H1 (cell line): ENCODE measurements around the gene ADD1. TPM values are rescaled to one million over a fixed set of nuclear protein-coding genes. Genes with fewer than 3 reads are reported as not detected.

Source experiments
- JUN ChIP-seq: IDR thresholded peaks from 2 replicates; pipeline ENCODE4 v1.6.1; 2011; ENCODE audit warnings: low read depth, mild to moderate bottlenecking, improper control_type of control experiment, low read length
- KDM4A ChIP-seq: IDR thresholded peaks from one replicate; pipeline ENCODE4 v1.7.1; 2012; ENCODE audit warnings: low read depth, mild to moderate bottlenecking, moderate library complexity, low read length, inconsistent platforms; ENCODE audit not compliant: severe bottlenecking
- NANOG ChIP-seq: IDR thresholded peaks from 2 replicates; pipeline ENCODE4 v1.6.1; 2011; ENCODE audit warnings: low read length, low read depth, mild to moderate bottlenecking, inconsistent platforms; ENCODE audit not compliant: insufficient read depth, poor library complexity, severe bottlenecking
- SUZ12 ChIP-seq: fragments of 200-600 bp; sonication (generic); IDR thresholded peaks from 2 replicates; pipeline ENCODE4 v1.6.1; 2012; ENCODE audit warnings: mild to moderate bottlenecking, inconsistent platforms, low read length, moderate library complexity, mixed read lengths
- polyA plus RNA-seq, 7 experiments: library from polyadenylated mRNA; depleted of rRNA in 3 of 7; stranded (reverse) in 5 of 7; unstranded in 2 of 7; fragments of >200 nt in 5 of 7; fragments of 200-250 nt in 2 of 7; gene quantifications; 1 replicate in 5 of 7; 2 replicates in 1 of 7; 4 replicates in 1 of 7; pipeline versions ENCODE4 v1.2.1 to v1.2.3, GENCODE V29; 2011 to 2013; ENCODE audit warnings: missing spikeins in 2 of 7, mixed read lengths in 2 of 7
- total RNA-seq: library from RNA; stranded (reverse); fragmentation: NEBNext Ultra II Directional; extraction: Animal tissue kit (Norgen Biotek cat#: 25700); gene quantifications from 2 replicates; pipeline ENCODE4 v1.2.1, GENCODE V29; 2021

ADD1 gene
- total and polyA plus RNA-seq, 2 of the 8 experiments (the other 6 are each of a cell fraction or from before 2014, with no cell fraction given), result 113 to 143 TPM

- TF ChIP-seq NANOG, result no peak
- no peak for TF ChIP-seq SUZ12
- no peak for TF ChIP-seq KDM4A
- no peak for TF ChIP-seq JUN
Measured at GRCh38 chr4:2829321-2829932, 14.2 kb upstream of the ADD1 start (continued).
